K562 treated with DMSO at 1 percent for 4 hours (cell line): ENCODE results near the gene BRICD5. TPM values are rescaled to one million over a fixed set of nuclear protein-coding genes. Genes with fewer than 3 reads are reported as not detected.

Experiments
- total RNA-seq: library from RNA; unstranded; fragments of 300-600 nt; gene quantifications from 2 replicates; pipeline ENCODE4 v1.2.3, GENCODE V29; 2022; ENCODE audit not compliant: insufficient read depth

The BRICD5 gene
- total RNA-seq = 4.9 and 16.4 TPM in 2 replicates

DNA sequence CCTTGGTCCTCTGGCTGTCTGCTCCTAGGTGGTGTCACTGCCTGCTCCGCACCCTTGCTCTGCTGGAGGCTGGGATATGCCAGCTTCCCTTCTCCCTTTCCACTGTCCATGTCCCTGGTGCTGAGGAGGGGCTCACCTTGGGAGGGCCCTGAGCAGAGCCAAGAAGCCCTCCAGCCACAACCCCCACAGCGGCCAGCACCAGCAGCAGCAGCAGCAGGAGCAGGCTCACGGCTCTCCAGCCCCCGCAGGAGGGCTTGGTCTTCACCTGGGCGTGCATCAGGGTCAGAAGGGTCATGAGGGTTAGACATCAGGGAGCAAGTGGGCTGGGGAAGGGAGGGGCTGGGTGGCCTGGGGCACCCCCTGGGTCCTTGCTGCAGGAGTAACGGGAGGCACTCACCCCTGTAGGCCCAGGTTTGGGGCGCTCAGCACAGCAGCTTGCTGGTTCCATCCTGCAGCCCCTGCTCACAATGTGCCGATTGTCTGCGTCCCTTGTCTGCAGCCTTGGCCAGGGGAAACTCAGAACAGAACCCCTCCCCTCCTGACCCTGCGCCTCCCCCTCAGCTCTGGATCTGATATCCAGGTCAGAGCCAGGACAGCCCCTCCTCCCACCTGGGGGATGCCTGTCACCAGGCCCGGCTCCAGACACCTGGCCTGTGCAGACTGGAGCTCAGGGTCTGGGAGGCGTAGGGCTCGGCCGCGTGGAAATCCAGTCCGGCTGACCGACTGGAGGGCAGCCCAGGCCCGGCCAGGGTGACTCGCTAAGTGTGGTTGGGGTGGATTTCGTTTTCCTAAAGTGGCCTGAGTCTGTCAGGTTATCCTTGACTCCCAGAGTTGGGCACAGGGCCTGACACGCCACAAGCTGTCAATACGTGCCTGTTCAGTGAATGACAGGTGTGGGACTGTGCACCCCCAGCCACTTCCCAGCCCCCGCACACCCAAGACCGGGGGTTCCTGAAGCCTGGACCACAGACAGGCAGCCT lies at the start of gene BRICD5:
BRICD5 (minus strand) TSS at position 478 of the 980 bp plus-strand sequence; CDS start at position 448, 30 bp downstream.

DNA sequence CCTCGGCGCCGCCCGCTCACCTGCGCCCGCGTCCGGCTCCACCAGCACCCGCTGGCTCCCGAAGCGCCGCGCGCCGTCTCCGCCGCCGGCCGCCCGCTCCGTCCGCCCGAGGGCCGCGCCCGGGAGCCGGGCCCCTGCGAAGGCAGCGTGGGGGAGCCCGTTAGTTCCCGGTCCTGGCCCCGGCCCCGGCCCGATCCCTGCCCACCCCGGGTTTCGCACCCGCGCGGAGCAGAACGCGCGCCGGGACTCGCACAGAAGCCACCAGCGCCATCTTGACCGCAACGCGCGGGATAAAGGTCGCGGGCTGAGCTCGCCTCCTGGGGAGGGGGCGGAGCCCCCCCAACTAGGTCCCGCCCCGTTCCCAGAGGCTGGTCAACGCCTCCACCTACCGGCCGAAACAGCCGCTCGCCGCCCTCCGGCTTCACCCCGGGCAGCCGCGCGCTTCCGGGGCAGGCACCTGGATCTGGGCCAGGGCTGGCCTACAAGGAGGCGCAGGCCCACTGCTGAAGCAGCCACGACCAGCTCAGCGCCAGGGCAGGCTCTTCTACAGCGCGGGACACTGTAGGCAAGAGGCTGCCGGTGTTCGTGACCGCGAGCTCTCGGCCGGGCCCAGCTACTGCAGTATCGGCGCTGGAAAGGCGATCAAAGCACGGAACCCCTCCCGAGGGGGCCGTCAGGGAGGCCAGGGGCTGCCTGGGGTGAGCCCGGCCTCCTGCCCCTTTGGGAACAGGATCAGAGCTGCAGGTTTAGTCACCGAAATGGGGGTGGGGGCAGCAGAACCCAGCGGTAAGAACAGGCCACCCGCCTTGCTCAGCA lies 40.8 kb upstream of the BRICD5 start, which contains the start of gene ECI1:
ECI1 (minus strand) TSS at position 292 of the 816 bp plus-strand sequence; CDS start at position 271, 21 bp downstream.

DNA sequence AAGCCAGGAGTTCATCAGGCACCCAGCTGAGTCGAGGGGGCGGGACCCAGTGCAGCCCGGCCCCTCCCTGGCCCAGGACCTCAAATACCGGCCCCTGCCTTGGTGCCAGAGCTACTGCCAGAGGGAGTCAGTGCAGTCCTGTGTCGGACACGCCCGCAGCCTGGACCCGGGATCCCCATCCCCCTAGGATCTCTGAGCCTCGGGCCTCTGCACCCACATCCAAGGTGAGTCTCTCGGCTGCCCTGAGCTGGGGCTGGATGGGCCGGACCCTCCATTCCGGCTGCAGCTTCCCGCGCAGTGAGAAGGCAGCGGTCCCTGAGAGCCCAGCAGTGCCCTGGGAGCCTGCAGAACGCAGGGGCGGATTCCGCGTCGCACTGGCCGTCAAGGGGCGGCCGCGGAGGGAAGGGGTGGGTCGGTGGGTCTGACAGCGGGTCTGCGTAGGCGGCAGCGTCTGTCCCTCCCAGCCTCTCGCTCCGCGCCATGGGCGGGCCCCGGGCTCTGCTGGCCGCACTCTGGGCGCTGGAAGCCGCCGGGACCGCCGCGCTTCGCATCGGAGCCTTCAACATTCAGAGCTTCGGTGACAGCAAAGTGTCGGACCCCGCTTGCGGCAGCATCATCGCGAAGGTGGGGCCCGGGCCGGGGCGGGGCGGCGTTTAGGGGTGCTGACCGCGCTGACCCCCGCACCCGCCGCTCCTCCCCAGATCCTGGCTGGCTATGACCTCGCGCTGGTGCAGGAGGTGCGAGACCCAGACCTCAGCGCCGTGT lies 25.9 kb upstream of the BRICD5 start, which contains the start of gene DNASE1L2:
DNASE1L2 (plus strand) TSS at position 108 of the 765 bp plus-strand sequence; CDS start at position 481, 373 bp downstream.

DNA sequence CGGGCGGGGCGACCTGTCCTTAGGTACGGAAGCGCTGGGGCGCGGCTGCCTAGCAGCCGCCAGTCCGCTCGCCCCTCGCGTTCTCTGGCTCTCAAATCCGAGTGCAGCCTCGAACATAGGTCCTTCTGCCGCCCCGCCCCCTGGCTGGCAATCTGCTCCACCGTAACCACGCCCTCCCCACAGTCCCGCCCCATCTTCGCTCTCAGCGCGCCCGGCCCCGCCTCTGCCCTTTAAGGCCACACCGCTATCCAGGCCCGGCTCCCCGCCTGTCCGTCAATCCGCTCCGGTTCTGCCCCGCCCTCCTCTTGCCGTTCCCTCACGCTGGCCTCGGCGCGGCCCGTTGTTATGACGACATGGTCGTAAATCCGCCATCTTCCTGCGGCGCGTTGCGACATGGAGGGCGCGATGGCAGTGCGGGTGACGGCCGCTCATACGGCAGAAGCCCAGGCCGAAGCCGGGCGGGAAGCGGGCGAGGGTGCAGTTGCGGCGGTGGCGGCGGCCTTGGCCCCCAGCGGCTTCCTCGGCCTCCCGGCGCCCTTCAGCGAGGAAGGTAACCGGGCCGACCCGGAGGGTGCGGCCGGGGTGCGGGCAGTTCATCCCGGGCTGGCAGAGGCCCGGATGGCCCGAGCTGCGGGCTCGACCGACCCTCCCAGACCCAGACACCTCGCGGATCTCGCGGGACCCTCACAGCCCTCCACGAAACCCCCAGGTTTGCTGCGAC lies 12.7 kb upstream of the BRICD5 start, which contains the start of gene E4F1:
E4F1 (plus strand) TSS at position 371 of the 721 bp plus-strand sequence; CDS start at position 394, 23 bp downstream.

DNA sequence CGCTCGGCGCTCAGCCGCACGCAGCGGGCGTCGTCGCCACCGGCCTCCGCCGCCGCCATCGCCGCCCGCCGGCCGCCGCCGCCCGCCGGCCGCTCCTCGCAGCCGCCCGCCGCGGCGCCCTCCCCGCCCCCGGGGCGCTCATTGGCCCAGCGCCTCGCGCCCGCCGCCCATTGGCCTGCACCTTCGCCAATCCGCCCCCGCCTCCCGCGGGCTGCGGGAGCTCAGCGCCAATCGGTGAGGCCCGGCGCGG lies 4.0 kb upstream of the BRICD5 start, which contains the start of gene PGP:
PGP (minus strand) TSS at position 122 of the 250 bp plus-strand sequence; CDS start at position 59, 63 bp downstream.

DNA sequence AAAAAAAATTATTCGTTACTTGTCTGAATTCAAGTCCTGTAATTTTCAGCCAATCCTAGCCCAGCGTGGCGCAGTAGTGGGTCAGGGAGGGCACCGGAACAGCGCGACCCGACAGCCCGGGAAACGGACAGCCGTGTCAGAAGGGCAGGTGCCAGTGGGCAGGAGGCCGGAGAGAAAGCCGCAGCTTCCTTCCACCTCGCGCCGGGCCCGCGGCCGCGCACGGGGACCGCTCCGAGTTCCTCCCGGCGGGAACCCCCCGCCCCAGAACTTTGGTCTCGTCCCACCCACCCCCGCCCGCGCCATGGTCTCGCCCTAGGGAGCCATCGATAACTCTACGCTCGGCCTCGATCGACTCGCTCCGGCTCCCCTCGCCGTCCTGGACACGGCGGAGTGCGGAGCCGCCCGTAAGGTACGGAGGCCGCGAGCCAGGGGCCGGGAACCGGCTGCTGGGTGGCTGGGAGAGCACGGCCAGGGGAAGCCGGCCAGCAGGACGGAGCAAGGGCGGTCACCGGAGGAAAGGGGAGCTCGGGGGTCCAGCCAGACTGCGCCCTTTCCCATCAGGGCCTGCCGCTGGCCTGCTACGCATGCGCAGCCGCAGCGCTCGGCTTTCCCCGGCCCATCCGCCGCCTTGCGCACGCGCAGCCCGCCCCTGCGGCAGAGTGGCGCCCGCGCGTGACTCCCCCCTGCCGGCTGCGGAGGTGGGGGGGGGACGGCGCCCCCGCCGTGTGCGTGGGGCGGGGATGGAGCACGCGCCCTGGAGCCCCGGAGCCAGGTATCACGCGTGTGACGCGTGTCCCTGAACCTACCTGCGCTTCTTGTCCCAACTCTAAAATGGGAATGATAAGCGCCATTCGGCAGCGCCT lies 5.3 kb downstream of the BRICD5 start, which contains the start of gene MLST8:
MLST8 (plus strand) TSS at position 351 of the 863 bp plus-strand sequence. CDS start 632 bp downstream, outside the sequence.

DNA sequence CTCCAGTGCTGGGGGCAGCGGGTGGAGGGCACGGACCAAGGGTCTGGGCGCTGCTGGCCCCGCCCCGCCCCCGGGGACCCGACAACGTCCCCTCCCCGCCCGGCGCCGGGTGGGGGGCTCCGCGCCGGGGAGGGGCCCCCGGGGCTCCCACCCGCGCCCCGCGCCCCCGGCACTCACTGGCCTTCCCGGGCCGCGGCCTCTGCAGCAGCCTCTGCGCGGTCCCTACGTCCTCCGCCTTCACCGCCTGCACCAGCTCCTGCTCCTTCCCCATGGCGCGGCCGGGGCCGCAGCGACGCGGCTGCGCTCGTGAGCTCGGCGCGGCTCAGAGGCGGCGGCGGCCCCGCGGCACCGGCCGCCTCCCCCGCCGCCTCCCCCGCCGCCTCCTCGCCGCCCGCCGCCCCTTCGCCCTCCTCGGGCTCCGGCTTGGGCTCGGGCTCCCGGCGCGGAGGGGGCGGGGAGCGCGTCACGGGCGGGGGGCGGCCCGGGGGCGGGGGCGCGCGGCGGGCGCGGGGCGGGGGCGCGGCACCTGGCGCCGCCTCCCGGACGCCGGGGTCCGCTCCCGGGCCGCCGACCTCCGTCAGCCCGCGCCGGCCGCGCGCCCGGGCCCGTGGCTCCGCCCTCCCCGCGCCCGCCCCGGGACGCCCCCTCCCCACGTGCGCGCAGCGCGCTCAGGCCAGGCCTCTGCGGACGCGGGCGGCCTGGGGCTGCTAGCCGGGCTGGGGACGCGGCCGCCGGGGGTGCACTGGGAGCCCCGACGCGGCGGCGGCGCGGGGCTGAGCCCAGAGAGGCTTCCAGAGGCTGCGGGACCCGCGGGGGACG lies 14.3 kb downstream of the BRICD5 start, which contains the start of gene CASKIN1:
CASKIN1 (minus strand) TSS at position 444 of the 819 bp plus-strand sequence; CDS start at position 271, 173 bp downstream.

Other genes with a start within 250 kb of the BRICD5 start
- 6,829 and 8,005 TPM in 2 replicates for gene RPS2, start 246.0 kb downstream of the BRICD5 start, total RNA-seq
- gene RNF151, start 244.0 kb downstream of the BRICD5 start, total RNA-seq = not detected in 2 replicates
- gene TBL3, start 238.8 kb downstream of the BRICD5 start, total RNA-seq = 41.9 and 47.0 TPM in 2 replicates
- not detected in 2 replicates for gene NOXO1, start 229.4 kb downstream of the BRICD5 start, total RNA-seq
- 54.4 and 64.7 TPM in 2 replicates for gene GFER, start 226.7 kb downstream of the BRICD5 start, total RNA-seq
- 30.6 and 35.1 TPM in 2 replicates for gene SYNGR3, start 220.9 kb downstream of the BRICD5 start, total RNA-seq
- gene ZNF598, start 201.0 kb downstream of the BRICD5 start, total RNA-seq = 103 and 116 TPM in 2 replicates
- 1.6 and 5.6 TPM in 2 replicates for gene NPW, start 191.1 kb downstream of the BRICD5 start, total RNA-seq
- 28.8 and 29.0 TPM in 2 replicates for gene NHERF2, start 184.0 kb downstream of the BRICD5 start, total RNA-seq
- 20.7 and 23.3 TPM in 2 replicates for gene NTHL1, start 163.0 kb downstream of the BRICD5 start, total RNA-seq
- 42.5 and 52.7 TPM in 2 replicates for gene TSC2, start 162.9 kb downstream of the BRICD5 start, total RNA-seq
- 67.2 and 116 TPM in 2 replicates for gene PKD1, start 75.0 kb downstream of the BRICD5 start, total RNA-seq
- gene RAB26, start 62.2 kb downstream of the BRICD5 start, total RNA-seq = 3.5 and 3.9 TPM in 2 replicates
- 103 and 117 TPM in 2 replicates for gene TRAF7, start 55.1 kb downstream of the BRICD5 start, total RNA-seq
- gene CASKIN1, start 14.3 kb downstream of the BRICD5 start, total RNA-seq = 4.2 and 5.4 TPM in 2 replicates
- 73.7 and 84.0 TPM in 2 replicates for gene MLST8, start 5.4 kb downstream of the BRICD5 start, total RNA-seq
- gene PGP, start 4.0 kb upstream of the BRICD5 start, total RNA-seq = 53.8 and 56.2 TPM in 2 replicates
- 33.2 and 37.1 TPM in 2 replicates for gene E4F1, start 12.7 kb upstream of the BRICD5 start, total RNA-seq
- gene DNASE1L2, start 25.6 kb upstream of the BRICD5 start, total RNA-seq = 5.4 and 6.1 TPM in 2 replicates
- 309 and 412 TPM in 2 replicates for gene ECI1, start 40.7 kb upstream of the BRICD5 start, total RNA-seq
- gene RNPS1, start 57.3 kb upstream of the BRICD5 start, total RNA-seq = 182 and 221 TPM in 2 replicates
- gene ABCA3, start 129.9 kb upstream of the BRICD5 start, total RNA-seq = 18.9 and 25.4 TPM in 2 replicates
- 25.8 and 36.2 TPM in 2 replicates for gene CCNF, start 218.6 kb upstream of the BRICD5 start, total RNA-seq
- gene TEDC2, start 249.2 kb upstream of the BRICD5 start, total RNA-seq = 24.5 and 30.6 TPM in 2 replicates